ENCODE measurements around the gene KCNIP1.

The KCNIP1 gene

GRCh38 chr5:170769246-170769645 lies 265.4 kb downstream of the KCNIP1 start:
- H3K9ac ChIP-seq (ENCODE audit: low read depth, low read length, poor library complexity, severe bottlenecking) = no peak overlapping the region
- H3F3A ChIP-seq (ENCODE audit: low read depth) = no peaks in the 10 kb centered on the region
- no peaks in the 10 kb centered on the region for H3K36me3 ChIP-seq (ENCODE audit: insufficient read depth, low read length)
- no peaks in the 10 kb centered on the region for H3K9me2 ChIP-seq (replicated peaks; ENCODE audit: low read depth, low read length)
- no peaks in the 10 kb centered on the region for H3K79me2 ChIP-seq (ENCODE audit: insufficient read depth, low read length)
- H3K4me3 ChIP-seq (ENCODE audit: low read length, poor library complexity, severe bottlenecking) = no peak overlapping the region
- H3K9me3 ChIP-seq (ENCODE audit: insufficient read depth, low read depth, low read length) = no peaks in the 10 kb centered on the region
- no peak overlapping the region for H2AFZ ChIP-seq (ENCODE audit: low read length)
- no peak overlapping the region for H3K4me2 ChIP-seq (ENCODE audit: low read depth, low read length, poor library complexity, severe bottlenecking)
- no peaks in the 10 kb centered on the region for H4K20me1 ChIP-seq (ENCODE audit: insufficient read depth, low read length, poor library complexity, severe bottlenecking)
- TF ChIP-seq CTCF (conservative IDR thresholded peaks at IDR 0.05; ENCODE audit: low read length) (no peak), EZH2phosphoT487 (IDR thresholded peaks at IDR 0.05; ENCODE audit: borderline replicate concordance) (no peak)
- H3K27me3 ChIP-seq (ENCODE audit: insufficient read depth, low read length, poor library complexity, severe bottlenecking) = no peaks in the 10 kb centered on the region
- no peaks in the 10 kb centered on the region for H3K4me1 ChIP-seq (ENCODE audit: insufficient read depth, low read length, poor library complexity, severe bottlenecking)

DNA sequence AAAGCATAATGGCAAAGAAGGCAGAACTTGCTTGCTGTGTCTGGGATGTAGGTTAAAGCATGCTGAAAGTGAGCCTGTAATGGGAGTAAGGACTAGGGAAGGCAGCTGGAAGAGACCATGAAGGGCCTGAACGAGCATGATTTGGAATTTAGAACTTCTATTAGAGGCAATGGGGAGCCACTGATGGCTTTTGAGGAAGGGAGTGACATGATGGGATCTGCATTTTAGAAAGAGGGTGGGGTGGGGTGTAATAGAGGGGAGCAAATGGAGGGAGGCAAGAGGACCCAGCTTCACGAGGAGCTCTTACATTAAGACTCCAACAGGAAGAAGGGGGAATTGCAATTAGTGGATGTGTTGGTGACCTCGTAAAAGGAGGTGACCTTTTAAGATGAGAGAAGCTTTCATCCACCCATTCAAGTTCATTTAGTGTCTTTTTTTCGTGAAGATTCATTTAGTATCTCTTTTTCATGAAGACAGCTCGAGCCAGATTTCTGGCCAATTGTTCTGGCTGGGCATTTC lies 266.1 kb downstream of the KCNIP1 start:
- Histone ChIP-seq H3K27me3 (ENCODE audit: insufficient read depth, low read length, poor library complexity, severe bottlenecking) (no peaks in the 10 kb centered on the region), H2AFZ (ENCODE audit: low read length) (no peak overlapping the region), H3K36me3 (ENCODE audit: insufficient read depth, low read length) (no peaks in the 10 kb centered on the region), H3F3A (ENCODE audit: low read depth) (no peaks in the 10 kb centered on the region), H3K4me1 (ENCODE audit: insufficient read depth, low read length, poor library complexity, severe bottlenecking) (no peaks in the 10 kb centered on the region), H3K4me2 (ENCODE audit: low read depth, low read length, poor library complexity, severe bottlenecking) (no peak overlapping the region), H3K9me3 (ENCODE audit: insufficient read depth, low read depth, low read length) (no peaks in the 10 kb centered on the region), H3K9ac (ENCODE audit: low read depth, low read length, poor library complexity, severe bottlenecking) (no peak overlapping the region), H3K79me2 (ENCODE audit: insufficient read depth, low read length) (no peaks in the 10 kb centered on the region), H3K9me2 (replicated peaks; ENCODE audit: low read depth, low read length) (no peaks in the 10 kb centered on the region), H3K4me3 (ENCODE audit: low read length, poor library complexity, severe bottlenecking) (no peak overlapping the region), H4K20me1 (ENCODE audit: insufficient read depth, low read length, poor library complexity, severe bottlenecking) (no peaks in the 10 kb centered on the region)
- TF ChIP-seq EZH2phosphoT487 (IDR thresholded peaks at IDR 0.05; ENCODE audit: borderline replicate concordance) (no peak), CTCF (conservative IDR thresholded peaks at IDR 0.05; ENCODE audit: low read length) (no peak)

- Histone ChIP-seq H3K4me1 (ENCODE audit: insufficient read depth, low read length, poor library complexity, severe bottlenecking) (no peaks in the 10 kb centered on the region), H3K36me3 (ENCODE audit: insufficient read depth, low read length) (no peaks in the 10 kb centered on the region), H3K4me3 (ENCODE audit: low read length, poor library complexity, severe bottlenecking) (no peak overlapping the region), H3K4me2 (ENCODE audit: low read depth, low read length, poor library complexity, severe bottlenecking) (no peak overlapping the region), H3F3A (ENCODE audit: low read depth) (no peaks in the 10 kb centered on the region), H3K9me3 (ENCODE audit: insufficient read depth, low read depth, low read length) (no peaks in the 10 kb centered on the region), H3K9ac (ENCODE audit: low read depth, low read length, poor library complexity, severe bottlenecking) (no peak overlapping the region), H3K79me2 (ENCODE audit: insufficient read depth, low read length) (no peaks in the 10 kb centered on the region), H3K9me2 (replicated peaks; ENCODE audit: low read depth, low read length) (no peaks in the 10 kb centered on the region), H2AFZ (ENCODE audit: low read length) (no peak overlapping the region), H3K27me3 (ENCODE audit: insufficient read depth, low read length, poor library complexity, severe bottlenecking) (no peaks in the 10 kb centered on the region), H4K20me1 (ENCODE audit: insufficient read depth, low read length, poor library complexity, severe bottlenecking) (no peaks in the 10 kb centered on the region)
- TF ChIP-seq EZH2phosphoT487 (IDR thresholded peaks at IDR 0.05; ENCODE audit: borderline replicate concordance) = no peak
- TF ChIP-seq CTCF (conservative IDR thresholded peaks at IDR 0.05; ENCODE audit: low read length) = no peak
These were observed 267.7 kb downstream of the KCNIP1 start for GRCh38 chr5:170771496-170771895.

All from Loucy (cell line).